GM18507 (cell line): ENCODE results near the gene CD101.

Experiments used
- DNase-seq: peaks from one replicate; pipeline ENCODE4 v3.0.0; 2011; ENCODE audit warnings: low read depth; ENCODE audit not compliant: insufficient read length; ENCODE audit errors: extremely low spot score
- FAIRE-seq: peaks from 2 replicates; lab custom pipeline; 2011; peaks lifted over from hg19 to GRCh38; lab: Jason Lieb, UNC

Gene CD101

DNA sequence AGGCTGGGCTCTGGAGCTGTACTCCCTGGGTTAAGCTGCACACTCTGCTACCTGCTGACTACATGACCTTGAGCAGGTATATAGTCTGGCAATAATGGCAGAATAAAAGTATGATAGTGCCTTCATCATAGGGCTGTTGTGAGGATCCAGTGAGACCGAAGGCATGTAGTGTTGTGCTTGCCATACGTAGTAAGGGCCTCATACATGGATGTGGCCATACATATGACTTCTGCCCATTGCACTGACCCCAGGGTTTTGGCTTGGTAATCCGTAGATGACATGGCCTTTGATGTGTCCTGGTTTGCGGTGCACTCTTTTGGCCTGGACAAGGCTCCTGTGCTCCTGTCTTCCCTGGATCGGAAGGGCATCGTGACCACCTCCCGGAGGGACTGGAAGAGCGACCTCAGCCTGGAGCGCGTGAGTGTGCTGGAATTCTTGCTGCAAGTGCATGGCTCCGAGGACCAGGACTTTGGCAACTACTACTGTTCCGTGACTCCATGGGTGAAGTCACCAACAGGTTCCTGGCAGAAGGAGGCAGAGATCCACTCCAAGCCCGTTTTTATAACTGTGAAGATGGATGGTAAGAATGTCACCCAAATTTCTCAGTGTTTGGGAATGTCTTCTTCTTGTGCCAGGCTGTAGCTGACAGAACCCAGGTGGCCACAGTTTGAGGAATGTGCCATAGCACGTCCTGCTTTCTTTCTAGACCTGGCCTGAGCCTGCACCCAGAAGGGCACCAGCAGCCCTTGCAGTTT is 17.0 kb upstream of the CD101 start:
- no peak for FAIRE-seq

DNA sequence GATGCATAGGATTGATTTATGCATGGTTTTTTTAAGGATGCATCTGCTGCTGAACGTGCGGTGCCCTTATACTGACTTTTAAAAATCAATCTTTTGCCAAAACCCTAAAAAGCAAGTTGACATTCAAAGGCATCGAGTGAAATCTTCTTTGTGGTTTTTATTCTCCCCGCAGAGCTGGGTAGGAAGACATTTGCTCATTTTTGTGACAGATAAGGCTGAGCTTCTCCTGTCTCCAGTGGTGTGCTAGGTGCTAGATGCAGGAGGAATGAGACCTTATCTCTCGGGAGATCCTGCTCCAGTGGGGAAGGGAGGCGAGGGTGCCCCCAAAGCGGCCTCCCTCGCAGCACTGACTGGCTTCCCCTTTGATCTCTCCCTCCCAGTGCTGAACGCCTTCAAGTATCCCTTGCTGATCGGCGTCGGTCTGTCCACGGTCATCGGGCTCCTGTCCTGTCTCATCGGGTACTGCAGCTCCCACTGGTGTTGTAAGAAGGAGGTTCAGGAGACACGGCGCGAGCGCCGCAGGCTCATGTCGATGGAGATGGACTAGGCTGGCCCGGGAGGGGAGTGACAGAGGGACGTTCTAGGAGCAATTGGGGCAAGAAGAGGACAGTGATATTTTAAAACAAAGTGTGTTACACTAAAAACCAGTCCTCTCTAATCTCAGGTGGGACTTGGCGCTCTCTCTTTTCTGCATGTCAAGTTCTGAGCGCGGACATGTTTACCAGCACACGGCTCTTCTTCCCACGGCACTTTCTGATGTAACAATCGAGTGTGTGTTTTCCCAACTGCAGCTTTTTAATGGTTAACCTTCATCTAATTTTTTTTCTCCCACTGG is 14.9 kb upstream of the CD101 start:
- no peak for FAIRE-seq
- DNase-seq = no peak

More for the DNA sequence above, 17.0 kb upstream of the CD101 start:
- no peak for DNase-seq

DNA sequence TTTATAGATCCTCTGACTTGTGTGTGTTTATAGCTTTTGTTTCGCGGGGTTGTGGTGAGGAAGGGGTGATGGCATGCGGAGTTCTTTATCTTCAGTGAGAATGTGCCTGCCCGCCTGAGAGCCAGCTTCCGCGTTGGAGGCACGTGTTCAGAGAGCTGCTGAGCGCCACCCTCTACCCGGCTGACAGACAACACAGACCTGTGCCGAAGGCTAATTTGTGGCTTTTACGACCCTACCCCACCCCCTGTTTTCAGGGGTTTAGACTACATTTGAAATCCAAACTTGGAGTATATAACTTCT is 14.4 kb upstream of the CD101 start:
- FAIRE-seq = no peak
- DNase-seq = no peak

DNA sequence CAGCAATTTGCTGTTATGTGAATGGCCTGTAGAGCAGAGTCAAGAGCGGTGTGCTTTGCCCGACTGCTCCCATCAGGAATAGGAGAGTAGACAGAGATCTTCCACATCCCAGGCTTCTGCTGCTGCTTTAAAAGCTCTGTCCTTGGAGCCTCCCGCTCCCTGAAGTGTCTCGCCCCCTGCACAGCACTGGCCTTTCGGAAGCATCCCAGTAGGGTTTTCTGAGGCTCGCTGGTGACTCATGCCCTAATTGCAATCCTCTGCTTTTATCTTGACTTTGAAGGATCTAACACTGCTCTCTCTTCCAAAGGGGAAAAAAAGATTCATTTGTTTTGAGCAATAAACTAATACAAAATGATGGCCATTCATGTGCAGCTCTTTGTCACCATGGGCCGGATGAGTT is 13.3 kb upstream of the CD101 start:
- no peak for FAIRE-seq

DNA sequence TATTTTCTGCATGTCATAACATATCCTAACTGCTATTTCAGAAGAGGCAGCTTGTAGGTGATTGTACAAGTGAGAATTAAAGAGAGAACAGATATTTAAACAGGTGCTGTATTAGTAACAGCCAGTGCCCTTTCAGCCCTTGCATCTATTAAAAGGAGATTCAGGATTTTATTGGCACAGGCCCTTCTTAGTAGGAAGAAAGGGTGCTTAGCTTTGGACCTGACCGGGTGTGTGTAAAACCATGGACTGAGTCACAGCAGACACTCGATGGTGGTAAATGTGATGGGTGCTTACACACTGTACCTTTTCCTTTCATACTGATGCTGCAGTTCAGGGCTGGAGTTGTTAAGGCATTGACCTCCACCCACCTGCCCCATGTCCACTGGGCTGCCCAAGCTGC is 12.7 kb upstream of the CD101 start:
- DNase-seq = no peak
- no peak for FAIRE-seq

More for the DNA sequence above, 13.3 kb upstream of the CD101 start:
- no peak for DNase-seq

DNA sequence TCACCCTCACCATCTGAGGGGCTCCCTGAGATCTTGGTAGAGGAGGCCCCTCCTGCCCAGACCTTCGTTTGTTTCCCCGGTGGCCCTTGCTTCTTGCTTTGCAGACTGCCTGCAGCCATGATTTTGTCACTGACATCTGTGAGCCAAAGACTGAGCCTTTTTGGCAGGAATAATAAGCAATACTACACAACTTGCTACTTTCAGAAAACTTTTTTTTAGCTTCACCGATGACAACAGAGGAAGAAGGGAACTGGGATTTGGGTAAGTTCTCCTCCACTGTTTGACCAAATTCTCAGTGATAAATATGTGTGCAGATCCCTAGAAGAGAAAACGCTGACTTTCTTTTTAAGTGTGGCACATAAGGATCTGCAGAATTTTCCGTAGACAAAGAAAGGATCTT is 11.7 kb upstream of the CD101 start:
- FAIRE-seq (no peak), DNase-seq (no peak)

DNA sequence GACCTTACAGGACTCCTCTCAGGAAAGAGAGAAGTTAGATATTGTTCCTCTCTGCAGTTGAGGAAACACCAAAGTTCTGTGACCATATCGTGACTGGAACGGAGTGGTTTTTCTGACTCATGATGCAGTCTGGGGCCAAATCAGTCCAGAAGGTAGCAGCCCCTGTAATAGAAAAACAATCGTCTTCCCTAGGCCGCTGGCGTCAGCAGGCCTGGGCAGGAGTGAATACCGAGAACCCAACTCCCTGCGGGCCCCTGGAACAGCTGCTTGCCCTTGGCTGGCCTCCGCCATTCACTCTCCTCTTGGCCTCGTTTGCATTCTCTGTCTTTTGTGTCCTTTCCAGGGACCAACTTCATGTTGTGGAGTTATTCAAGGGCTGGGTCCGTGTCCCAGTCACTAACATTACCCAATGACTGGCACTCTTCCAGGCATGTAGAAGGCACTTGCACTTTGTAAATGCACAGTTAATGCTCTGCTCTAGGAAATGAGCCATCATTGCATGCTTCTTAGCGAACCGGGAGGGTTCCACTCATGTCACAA is 10.9 kb upstream of the CD101 start:
- DNase-seq (no peak), FAIRE-seq (no peak)

DNA sequence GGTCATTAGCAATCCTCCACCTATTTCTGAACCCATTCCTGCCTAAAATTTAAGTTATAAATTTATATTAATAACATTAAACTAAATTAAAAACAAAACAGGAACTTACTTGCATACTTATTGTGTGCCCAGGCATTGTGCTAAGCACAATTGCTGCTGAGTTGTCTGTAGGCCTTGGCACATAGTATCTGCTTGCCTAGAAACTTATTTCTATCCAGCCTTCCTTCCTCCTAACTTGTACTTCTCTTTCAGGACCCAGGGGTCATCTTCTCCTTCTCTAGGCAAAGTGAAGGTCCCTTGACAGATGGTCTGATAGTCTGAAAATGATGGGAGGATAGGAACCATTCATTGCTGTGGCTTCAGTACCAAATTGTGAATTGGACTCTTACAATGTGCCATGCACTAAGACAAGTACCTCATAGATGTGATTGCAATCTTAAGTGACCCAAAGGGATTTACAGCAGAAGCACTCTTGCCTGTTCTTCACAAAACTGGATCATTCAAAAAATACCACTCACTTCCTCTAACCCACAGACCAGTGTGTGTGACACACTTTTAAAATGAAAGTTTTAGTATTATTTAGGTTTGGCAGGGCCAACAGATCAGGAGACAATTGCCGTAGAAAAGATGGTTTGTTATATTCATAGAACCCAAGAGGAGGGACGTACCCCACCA is 10.3 kb upstream of the CD101 start:
- no peak for FAIRE-seq

DNA sequence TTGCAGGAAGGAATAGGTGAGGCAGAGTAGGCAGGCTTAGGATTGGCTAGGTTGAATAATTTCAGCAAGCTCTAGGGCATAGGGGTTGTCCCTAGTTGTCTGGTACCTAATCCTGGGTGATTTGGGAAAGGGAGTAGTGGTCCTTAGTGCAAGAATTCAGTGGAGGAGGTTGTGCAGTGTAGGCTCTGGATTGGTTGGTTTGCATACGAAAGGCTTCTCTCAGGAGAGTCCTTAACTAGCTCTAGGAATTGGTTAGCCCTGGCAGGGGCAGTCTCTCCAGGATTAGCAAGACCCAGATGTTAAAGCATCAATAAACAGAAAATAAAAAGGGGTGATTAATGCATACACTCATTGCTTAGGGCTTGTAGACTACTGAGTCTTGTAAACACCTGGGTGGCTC is 9.6 kb upstream of the CD101 start:
- DNase-seq (no peak), FAIRE-seq (no peak)

More for the DNA sequence above, 10.3 kb upstream of the CD101 start:
- no peak for DNase-seq

DNA sequence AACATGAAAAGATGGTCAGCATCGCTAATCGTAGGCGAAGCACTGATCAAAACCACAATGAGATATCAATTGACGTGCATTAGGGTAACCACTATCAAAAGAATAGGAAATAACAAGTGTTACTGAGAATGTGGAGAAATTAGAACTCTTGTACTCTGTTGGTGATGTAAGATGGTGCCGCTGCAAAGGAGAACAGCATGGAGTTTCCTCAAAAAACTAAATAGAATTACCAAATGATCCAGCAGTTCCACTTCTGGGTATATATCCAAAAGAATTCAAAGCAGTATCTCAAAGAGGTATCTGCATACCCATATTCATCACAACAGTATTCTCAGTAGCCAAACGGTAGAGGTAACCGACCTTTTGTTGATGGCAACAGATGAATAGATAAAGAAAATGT is 8.3 kb upstream of the CD101 start:
- FAIRE-seq (no peak), DNase-seq (no peak)

DNA sequence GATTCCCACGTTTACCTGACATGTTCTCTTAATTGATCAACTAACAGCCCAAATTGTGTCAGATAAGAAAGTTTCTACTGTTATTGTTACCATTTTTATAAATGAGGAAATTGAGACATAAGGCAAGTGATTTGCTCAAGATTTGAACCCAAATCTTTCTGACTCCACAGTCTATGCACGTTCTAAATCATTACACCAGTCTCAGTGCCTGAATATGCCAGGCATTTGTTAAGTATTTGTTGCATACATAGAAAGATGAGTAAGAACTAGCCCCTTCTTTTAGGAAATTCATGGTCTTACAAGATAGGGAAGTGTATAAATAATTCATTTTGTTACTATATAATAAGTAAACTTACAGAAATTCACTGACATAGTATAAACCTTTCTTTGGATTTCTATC is 7.1 kb upstream of the CD101 start:
- FAIRE-seq = no peak
- DNase-seq = no peak

DNA sequence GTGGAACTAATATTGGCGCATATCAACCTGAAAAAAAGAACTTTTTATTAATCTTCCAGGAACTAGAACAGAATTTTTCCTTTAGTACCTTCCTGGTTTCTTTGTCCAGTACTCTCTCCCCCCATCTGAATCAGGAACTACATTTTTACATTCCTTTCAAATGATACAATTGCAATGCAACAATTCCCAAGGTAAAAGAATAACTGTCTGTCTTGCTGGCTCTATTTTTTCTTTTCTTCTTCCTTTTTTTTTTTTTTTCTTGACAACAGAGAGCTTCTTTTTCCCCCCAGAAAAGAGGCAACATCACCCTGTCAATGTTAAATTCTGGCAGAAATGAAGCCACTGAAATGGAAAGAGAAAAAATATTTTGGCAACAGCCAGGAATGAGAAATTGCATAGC is 4.5 kb upstream of the CD101 start:
- no peak for FAIRE-seq
- no peak for DNase-seq

DNA sequence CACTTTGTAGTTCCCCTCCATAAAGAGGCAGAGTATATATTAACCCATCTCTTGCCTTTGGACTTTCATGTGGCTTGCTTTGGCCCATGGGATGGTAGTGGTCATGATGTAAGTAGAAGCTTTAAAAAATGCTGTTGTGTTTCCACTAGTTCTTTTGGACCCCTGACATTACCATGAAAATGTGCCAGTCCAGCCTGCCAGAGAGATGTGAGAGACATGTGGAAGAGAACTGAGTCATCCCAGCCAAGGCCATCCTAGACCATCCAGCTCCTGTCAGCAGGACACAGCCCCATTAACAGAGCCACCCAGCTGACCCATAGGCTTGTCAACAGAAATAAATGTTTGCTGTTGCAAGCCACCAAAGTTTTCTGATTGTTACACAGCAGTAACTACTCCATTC is 3.9 kb upstream of the CD101 start:
- no peak for DNase-seq
- FAIRE-seq = no peak

DNA sequence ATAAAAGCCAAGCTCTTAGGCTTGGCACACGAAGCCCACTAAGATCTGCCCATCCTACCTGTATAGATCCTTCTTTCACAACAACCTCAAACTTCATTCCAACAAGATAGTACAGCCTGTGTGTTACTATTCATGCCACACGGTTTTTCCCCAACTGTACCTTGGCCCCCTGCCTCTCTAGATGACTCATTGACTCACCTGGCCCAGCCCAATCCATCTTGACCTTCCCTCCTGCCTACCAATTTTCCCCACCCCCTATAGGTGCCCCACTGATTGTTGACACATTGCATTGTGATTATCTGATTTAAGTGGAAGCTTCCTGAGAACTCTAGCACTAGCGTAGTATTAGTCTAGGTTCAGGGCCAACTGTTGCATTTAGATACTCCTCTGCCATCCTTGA is 2.0 kb upstream of the CD101 start:
- DNase-seq (no peak), FAIRE-seq (no peak)

DNA sequence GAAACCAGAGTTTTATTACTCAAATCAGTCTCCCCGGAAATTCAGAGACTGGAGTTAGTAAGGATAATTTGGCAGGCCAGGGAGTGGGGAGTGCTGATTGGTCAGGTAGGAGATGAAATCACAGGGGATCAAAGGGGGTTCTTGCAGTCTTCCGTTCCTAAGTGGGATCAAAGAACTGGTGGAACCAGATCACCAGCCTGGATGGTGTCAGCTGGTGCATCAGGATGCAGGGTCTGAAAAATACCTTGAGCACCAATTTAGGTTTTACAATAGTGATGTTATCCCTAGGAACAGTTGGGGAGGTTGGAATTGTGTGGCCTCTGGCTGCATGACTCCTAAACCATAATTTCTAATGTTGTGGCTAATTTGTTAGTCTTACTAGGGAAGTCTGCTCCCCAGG is 1.4 kb upstream of the CD101 start:
- peak; percentile 9 for FAIRE-seq
- no peak for DNase-seq

DNA sequence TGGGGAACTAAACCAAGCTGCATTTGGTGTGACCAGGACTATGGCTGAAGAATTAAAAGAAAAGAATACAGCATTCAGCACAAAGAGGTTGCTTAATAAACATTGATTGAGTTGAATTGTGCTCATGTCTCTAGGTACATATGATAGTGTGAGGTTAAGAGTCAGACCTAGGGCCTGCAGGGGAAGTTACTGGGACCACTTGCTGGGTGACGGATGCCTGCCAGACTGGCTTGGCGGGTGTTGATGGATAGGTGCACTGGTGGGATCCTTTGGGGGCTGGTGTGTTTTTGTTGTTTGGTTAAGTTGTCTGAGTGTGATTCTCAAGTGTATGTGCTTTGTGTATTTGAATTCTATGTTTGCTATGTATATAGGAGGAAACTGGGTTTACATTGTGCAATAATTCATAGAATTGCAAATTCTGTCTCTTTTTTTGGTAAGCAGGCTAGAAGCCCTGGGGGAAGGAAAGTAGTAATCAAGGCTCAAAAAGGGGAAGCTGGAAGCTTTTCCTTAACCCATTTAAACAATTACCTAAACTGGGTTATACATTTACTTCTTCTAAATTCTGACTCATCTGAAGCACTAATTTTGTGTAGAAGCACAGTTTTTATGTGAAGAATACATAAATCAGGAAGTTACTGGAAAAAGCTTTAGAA is 1.8 kb downstream of the CD101 start:
- no peak for DNase-seq
- peak; percentile 78 for FAIRE-seq

DNA sequence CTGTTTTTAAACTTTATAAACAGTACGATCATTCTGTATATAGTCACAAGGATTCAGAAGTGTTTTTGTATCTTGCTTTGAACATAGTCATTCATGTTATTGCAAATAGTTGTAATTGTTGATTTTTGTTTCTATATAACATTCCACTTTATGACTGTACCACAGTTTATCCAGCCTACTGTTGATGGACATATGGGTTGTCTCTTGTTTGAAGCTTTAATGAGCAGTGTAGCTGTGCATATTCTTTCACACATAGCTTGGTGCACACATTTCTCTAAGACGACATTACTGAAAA is 6.1 kb downstream of the CD101 start:
- FAIRE-seq (no peak), DNase-seq (no peak)

DNA sequence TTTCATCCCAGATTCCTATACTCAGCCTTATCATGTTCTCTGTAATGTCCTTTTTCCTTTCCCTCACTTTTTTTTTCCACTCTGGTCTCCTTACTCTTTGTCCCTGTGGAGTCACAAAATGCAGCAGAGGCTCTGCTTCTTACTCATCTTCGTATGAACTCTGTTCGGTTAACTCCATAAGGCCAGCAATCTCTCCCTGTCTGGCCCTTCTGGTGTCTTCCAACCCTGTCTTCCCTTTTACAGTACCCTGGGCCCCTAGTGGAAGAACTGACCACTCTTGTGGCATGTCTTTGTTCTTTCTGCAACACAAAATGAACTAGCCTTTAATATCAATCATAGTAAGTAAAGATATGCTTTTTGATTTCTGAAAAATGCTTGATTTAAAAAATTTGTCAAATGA is 7.1 kb downstream of the CD101 start:
- DNase-seq (no peak), FAIRE-seq (no peak)

DNA sequence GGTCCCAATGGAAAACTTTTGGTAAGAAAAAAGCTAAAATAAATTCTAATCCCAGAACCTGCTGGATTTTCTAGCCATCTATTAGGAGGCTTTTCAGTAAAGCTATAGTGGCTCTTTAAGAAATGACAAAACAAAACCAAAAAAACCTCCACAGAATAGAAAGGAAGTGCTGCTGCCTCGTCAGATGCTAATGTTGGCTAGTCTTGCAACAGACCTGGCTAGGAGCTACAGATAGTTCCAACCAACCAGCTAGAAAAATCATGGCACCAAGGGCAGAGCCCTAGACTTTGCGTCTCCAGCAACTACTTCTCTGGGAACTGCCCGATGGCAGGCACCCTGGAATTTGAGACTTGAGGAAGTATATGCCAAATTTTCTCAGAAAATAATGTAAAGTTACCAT is 7.6 kb downstream of the CD101 start:
- DNase-seq (no peak), FAIRE-seq (peak; percentile 26)

DNA sequence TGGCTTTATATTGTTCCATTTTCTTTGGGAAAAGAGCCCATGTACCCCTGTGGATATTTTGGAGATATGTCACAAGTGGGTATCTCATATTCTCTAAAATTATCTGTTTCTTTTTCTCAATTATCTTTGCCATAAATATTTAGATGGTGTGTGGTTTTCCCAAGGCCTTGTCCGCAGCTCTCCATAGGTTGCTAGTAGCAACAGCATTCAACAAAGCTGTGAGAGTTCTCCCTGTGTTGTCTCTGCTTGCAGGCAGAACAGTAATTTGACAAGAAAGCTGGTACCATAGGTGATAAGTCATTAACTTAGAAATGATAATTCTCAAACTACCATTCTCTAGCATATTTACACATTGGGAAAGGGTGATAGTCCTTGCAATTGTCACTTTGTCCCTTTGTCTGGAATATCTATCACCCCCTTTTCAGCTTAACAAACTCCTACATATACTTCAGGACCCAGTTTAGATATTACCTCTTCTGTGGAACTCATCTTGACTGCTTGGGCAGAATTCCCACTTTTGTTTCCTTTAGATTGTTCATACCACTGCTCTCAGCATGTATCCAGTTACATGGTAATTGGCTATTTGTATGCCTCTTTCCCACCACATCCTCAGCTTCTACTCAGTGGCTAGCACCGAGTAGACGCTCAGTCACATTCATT is 8.9 kb downstream of the CD101 start:
- no peak for FAIRE-seq
- DNase-seq = no peak
